GM10847 (cell line): ENCODE results near the gene TRAF7.

Source experiments
- POLR2A ChIP-seq: IDR thresholded peaks from 2 replicates; pipeline ENCODE4 v1.6.1; 2011; ENCODE audit not compliant: insufficient read length; ENCODE audit errors: extremely low read depth

Gene TRAF7

DNA sequence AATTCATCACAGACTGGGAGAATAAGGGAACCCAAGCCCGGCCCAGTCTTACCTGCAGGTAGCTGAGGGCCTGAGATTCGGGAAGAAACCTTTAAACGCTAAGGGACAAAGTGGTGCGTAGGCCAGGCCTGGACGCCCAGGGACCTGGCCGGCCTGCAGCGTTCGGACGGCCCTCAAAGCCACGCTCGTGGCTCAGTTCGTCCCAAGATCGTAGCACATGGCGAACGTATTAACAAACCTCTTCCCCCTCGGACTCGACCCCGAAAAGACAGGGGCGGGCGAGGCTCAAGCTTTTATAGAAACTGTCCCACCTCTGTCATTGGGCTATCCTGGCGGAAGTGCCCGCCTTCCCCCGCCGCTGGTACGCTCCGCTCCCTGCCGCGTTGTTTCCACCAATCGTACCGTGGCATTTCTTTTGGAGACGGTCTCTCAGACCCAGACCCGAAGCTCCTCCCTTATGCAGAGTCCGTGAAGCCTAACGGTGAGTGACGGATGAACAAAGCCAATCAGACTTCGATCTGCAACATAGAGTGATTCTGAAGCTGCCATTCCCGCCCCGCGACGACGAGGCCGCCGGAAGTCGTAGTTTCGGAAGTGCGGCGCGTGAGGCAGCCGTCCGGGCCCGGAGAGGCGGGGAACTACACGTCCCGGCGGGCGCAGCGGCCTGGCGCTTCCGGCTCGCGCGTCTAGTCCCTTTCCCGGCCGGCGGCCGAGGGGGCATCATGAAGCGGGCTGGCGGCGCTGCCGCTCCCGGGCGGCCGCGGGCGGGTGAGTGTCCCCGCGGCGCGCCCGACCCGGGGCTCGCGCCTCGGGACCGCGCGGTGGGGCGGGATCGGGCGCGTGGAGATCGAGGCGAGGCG lies at the start of gene TRAF7:
TRAF7 (plus strand) TSS at position 692 of the 860 bp plus-strand sequence. CDS start 8,139 bp downstream, outside the sequence.
- peak; percentile 100 for TF ChIP-seq POLR2A

- TF ChIP-seq POLR2A, result no peak
Observed at GRCh38 chr16:2115591-2115973, 40.0 kb upstream of the TRAF7 start.

DNA sequence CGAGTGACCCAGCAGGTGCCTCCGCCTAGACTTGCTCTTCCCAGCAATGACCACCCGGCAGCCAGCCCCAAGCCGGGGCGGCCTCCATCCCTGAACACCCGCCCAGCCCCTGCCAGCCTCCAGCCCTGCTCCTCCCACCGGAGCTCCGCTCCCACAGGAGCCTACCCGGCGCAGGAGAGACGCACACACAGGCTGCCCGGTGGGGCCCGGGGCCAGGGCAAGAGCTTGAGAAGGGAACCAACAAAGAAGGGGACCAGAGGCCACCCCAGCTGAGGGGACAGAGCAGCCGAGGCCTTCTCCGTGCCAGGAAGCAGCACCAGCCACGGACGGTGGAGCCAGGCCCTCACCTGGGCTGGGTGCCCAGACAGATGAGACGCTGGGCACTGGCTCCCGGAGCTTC lies 33.7 kb upstream of the TRAF7 start:
- TF ChIP-seq POLR2A, result no peak

DNA sequence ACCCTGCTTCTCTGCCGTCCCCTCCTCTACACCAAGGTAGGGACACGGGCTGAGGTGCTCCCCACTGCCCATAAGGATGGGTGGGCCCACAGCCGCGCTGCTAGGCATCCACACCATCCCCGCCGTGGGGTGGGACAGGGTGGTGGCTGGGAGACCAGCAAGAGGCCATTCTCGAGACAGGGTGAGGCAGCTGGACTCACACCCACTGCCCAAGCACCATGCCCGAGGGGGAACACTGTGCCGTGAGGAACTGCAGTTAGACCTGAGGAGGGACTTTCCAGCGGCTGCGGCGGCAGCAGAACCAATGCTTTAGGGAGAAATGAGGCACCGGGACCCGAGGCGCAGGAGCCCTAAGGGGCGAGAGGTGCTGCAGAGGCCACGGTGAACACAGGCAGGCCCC lies 33.2 kb upstream of the TRAF7 start:
- TF ChIP-seq POLR2A, result no peak

DNA sequence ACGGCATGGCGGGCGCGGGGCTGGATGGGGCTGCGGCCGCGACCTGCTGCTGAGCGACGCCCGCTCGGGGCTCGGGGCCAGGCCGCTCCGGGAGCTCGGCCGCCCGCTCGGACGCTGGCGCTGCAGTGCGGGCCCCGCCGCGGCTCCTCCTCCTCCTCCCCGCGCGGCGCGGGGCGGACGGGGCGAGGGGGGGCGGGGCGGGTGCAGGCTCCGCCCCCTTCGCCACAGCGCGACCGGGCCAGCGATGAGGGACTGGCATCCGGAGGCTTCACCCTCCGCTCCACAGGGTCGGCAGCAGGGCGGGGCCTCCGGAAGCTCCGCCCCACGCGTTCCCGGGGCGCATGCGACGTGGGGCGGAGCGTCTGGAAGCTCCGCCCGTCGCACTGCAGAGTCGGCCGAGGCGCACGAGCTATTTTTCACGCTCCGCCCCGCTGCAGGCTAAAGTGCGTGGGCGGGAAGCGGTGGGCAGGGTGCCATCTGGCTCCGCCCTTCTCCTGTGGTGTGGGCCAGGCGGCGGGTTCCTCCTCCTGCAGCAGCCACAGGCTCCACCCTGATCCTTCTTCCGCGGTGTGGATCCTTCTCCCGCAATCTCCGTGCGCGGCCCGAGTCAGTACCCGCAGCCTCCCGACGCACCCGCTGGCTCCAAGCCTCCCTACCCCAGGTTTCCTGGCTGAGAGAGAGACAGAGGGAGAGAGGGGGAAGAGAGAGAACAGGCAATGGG lies 19.7 kb upstream of the TRAF7 start, which contains the start of gene PKD1:
PKD1 (minus strand) TSS at position 129 of the 721 bp plus-strand sequence. CDS start 209 bp downstream, outside the sequence.
- TF ChIP-seq POLR2A, result peak; percentile 22

DNA sequence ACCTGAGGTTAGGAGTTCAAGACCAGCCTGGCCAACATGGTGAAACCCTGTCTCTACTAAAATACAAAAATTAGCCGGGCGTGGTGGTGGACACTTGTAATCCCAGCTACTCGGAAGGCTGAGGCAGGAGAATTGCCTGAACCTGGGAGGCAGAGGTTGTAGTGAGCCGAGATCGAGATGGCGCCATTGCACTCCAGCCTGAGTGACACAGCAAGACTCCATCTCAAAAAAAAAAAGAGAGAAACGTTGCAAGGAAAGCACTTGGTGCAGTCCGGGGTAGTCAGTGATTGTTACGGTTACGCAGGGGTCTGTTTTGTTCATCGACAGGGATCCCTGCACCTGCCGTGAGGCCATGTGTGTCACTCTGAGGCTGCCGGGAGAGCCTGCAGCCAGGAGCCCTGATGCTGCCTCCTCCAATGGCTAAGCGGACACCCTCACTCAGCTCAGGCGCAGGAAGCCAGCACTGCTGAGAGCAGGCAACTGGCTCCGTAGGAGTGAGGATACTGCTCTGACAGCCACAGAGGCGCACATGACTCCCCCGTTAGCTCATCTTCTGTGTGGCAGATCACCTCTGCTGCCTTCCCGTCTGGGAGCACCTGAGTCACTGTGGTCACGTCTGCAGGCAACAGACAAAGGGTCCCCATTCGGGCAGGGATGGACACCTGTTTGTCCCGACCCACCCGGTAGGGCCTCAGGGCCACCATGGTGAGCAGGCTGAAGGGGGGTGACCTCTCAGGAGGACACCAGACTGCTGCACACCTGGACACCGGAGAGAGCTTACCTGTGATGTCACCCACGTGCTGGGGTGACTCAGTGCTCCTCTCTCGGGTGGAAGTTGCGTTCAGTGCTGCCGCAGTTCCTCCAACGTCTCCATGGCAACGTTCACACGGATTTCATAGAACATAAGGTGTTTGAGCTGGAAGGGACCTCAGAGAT lies 12.4 kb upstream of the TRAF7 start:
- TF ChIP-seq POLR2A, result no peak

- no peak for TF ChIP-seq POLR2A
Observed at GRCh38 chr16:2143878-2144485, 11.6 kb upstream of the TRAF7 start.

GRCh38 chr16:2145843-2146242 lies 9.7 kb upstream of the TRAF7 start:
- TF ChIP-seq POLR2A, result no peak

GRCh38 chr16:2147378-2147777 lies 8.2 kb upstream of the TRAF7 start:
- TF ChIP-seq POLR2A, result no peak

DNA sequence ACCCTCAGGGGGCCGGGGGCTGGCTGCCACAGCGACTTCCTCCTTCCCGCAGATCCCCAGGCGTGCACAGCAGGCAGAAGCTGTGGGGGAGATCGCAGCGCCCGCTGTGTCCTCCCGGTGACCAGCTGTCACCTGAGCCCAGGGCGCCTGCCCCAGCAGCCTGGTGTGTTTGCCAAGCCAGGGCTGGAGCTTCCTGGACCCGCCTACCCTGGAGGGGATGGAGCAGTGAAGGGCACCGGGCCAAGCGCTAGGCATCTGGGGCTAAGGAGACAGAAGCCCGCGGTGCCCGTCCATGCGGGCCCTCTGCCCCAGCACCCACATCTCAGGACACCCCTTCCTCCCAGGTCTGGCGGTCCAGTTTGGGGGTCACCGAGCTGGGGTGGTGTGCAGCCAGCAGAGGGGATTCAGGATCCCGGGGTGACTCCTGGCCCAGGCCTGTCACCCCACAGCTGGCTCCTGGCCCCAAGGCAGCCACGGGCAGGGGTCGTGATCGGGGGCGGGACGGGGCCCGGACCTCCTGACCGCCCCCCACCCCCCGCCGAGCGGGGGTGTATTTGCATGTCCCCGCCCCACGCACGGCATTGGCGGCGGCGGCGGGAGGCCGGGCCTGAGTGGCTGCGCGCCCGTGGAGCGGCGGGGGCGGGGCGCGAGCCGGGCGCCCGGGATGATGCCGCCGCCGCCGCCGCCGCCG lies 7.5 kb upstream of the TRAF7 start, which contains the start of gene RAB26:
RAB26 (plus strand) TSS at position 645 of the 691 bp plus-strand sequence. CDS start 159 bp downstream, outside the sequence.
- no peak for TF ChIP-seq POLR2A

DNA sequence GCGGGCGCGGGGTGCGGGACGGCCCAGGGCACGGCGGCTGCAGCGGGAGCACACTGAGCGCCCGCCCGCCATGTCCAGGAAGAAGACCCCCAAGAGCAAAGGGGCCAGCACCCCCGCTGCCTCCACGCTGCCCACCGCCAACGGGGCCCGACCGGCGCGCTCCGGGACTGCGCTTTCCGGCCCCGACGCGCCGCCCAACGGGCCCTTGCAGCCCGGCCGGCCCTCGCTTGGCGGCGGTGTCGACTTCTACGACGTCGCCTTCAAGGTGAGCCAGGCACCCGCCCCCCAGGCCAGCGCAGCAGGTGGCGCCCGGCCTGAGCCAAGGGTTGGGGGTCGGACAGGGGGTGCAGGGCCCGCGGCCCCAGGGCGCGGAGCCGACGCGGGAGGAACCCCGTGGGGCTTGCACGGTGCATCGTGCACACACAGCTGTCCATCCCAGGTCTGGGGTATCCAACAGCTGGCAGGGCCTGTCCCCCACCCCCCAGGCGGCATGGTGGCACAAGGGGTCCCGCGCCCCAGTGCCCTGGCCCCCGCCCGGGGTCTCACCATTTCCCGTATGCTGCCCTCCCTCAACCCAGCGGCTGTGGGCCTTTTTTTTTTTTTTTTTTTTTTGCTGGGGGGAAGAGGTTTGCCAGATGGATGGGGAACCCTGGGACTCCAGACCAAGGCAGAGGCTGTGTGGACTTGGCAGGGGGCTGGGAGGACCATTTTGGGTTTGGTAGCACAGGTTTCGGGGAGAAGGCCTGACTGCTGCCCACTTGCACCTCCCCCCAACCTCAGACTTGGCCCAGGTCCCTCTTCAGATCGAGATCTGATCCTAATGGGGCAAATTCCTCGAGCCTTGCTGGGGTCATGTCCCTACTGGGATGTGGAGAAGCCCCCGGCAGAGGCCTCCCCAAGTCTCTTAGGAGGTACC lies 6.6 kb upstream of the TRAF7 start:
- TF ChIP-seq POLR2A, result no peak

DNA sequence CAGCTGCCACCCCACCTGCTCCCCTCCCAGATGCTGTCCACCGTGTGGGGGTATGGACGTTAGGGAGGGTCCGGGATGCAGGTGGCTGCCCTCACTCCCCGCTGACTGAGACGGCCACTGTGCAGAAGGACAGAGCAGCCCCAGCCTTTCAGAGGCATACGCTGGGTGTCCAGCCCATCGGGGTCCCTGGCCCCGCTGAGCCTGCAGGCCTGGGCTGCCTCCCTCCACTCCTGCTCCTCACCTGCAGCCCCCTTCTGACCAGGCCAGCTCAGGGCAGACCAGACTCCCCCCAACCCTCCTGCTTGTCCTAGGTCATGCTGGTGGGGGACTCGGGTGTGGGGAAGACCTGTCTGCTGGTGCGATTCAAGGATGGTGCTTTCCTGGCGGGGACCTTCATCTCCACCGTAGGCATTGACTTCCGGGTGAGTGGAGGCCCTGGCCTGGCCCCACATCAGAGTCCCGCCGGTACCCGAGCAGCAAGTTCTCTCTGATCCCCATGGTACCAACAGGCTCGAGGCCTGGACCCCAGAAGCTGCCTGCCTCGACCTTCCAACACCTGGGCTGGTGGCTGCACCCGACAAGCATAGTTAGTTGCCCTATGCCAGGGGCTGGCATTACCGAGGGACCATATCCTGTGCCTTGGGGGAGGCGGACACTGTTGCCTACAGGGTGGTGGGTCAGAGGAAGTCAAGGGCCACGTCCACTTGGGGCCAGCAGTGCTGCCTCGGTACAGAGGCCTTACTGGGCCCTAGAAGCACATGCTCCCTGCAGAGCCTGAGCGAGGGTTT lies 5.8 kb upstream of the TRAF7 start:
- TF ChIP-seq POLR2A, result peak; percentile 15
